GM21526 (cell line): Measurements from ENCODE around the gene ARHGAP6.
A peak's percentile ranks its signal among the peaks of the same experiment; 100 is the strongest.

Source experiments
- ATAC-seq: cut with Tn5 transposase; IDR thresholded peaks from one replicate; pipeline ENCODE4 v1.9.1; 2021; ENCODE audit warnings: moderate library complexity; ENCODE audit not compliant: unreplicated experiment, low FRiP score

ARHGAP6 gene

DNA sequence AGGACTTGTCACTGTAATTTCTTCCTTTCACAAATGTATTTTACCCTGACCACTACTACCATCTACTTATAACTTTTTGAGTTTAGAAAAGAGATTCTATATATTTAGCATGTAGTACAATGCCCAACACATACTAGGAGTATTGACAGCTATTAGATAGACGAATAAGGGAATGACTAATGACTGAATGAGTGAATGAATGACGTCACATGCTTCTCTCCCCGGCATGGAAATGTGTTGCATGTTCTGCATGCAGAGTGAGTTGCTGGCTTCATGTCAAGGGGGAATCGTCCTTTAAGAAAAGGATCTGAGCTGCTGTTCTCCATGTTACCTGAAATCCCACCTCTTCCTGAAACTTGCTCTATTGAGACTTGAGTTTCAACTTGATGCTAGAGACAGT, 459.9 kb downstream of the ARHGAP6 start:
- ATAC-seq = no peak

DNA sequence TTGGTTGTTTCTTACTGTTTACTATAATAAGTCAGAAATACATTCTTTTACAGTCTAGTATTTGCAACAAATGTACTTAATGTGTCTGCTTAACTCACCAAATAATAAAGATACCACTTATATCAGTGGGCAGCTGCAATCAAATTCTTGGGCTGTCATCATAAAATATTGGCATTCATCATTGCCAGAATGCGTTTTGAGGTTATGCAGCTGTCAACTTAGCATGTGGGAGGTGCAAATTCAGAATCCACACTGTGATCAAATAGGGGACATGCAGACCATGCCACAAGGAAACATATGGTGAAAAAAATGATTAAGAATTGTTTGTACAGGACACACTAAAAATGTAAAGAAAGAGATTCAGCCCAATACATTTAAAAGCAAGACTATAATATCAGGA, 468.0 kb downstream of the ARHGAP6 start:
- ATAC-seq = no peak

DNA sequence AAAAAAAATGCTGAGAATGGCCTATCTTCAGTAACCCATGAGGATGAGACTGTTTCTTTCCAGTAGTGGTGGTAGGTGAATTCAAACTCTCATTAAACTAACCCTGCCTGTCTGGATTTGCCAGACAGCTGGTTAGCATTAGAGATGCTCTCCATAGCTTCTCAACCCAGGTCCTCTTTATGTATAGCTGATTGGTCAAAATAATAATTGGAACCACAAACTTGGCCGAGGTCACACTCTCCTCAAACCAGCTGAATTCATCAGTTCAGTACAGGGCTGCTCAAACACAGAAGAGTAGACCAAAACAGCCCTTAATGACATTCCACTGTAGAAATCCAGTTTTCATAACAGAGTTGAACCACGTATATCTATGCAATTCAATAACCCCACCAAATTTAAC, 469.2 kb downstream of the ARHGAP6 start:
- no peak for ATAC-seq

DNA sequence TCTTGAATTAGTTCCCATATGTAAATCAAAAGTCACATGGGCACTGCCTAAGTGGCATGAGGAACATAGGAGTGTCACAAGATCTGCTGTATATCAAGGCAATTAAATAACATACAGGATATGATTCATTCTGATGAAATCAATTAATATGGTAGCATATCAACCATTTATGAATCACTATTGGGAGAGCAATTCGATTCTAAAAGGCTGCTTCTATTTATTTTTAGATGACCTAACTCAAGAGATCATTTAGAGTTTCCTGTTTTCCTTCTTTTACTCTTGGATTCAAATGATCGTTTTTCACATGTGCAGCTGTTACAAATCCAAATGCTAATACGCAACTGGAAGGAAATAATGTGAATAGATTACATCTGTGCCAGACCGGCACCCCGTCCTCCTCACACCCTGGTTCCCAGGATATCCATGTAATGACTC, 472.7 kb downstream of the ARHGAP6 start:
- no peak for ATAC-seq

DNA sequence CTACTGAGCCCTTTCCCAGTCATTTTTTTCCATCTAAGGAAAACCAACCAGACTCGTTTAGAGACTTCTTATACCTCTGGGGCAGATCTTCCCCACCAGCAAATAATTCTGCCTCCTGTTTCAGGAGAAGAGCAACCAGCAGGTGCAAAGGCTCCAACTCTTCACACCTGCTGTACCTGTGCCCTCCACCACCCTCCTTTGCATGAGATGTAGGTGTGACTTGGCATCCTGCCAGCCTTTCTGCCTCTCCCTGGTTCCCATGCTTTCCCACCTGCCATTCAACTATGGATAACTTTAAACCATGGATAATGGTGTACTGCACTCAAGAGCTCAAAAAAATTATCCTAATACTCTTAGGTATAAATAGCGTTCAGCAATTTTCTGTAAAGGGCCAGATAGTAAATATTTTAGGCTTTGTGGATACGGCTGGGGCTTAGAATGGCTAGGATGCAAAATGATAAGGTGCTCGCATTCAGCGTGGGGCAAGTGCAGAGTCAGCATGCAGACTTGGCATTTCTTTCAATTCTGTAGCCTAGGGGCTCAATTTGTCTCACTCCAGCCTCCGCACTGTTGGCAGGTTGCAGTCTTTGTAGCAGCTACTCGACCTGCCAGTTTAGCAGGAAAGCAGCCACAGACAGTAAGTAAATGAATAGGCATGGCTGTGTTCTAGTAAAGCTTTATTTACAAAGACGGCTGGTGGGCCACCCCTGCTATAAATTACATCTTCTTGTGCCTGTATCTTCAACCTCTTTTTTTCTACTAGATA, 474.8 kb downstream of the ARHGAP6 start:
- no peak for ATAC-seq

DNA sequence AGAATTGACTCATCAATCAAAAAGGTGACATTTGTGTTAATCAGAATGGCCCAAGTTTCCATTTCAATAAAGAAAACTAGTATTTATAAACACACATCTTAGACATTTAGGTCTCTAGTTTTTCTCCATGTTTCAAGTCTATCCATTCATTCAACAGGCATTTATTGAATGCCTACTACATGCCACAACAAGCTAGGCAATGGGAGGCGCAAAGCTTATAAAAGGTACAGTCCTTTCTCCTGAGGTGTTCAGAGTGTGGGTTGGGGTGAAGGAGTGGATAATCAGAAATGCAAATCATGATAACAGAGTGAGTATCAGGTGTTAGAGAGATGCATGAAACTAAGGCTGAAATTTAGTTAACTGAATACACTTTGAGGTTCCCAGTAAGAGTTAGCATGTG, 476.6 kb downstream of the ARHGAP6 start:
- no peak for ATAC-seq

DNA sequence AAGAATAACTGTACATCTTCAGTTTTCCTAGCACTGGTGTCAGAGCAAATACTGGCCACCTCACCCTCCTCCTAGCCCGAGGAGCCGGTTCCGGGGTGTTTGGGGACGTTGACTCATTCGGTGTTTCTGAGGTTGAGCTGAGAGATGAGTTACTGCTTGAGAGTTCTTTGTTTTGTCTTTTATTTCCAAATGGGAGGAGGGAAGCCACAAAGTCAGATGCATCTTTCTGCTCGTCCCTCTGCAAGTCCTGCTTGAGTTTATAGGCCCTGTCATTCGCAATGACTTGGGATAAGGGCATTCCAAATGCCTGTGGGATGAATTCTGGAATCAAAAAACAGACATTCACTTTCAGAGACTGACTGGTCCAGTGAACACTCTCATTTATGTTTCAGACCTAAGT, 477.1 kb downstream of the ARHGAP6 start:
- no peak for ATAC-seq

DNA sequence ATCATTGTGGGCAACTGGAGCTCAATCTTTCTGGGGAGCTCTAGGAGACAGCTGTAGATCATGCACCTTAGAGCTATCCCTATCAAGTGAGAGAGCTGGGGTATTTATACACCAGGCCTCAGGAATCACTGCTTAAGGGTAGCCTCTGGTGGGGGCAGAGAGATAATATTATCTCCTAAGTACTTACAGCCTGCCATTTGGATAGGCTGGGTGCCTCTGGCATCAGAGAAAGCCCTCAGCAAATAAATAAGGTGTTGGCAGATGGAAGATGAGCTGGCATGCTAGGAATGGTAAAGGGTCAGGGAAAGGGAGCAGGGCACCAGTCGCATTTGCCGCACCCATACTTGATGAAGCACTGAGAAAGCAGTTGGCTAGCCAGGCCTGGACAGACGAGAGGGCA, 478.7 kb downstream of the ARHGAP6 start:
- no peak for ATAC-seq

DNA sequence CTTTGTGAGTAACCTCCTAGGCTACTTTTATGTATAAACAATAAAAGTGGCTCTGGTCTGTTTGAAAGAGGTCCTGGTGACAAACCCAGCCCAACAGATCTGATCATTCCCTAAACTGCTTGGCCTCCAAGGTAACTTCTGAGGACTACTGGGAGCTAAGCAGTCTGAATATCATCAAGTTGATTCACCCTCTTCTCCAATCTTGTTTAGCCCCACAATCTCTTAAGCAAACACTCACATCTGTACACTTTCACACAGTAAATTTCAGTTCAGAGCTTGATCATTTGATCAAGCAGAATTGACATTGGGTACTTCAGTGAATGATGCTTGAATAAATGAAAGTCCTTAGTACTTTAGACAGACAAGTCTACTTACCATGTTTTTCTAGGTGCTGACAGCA, 479.9 kb downstream of the ARHGAP6 start:
- ATAC-seq = no peak

DNA sequence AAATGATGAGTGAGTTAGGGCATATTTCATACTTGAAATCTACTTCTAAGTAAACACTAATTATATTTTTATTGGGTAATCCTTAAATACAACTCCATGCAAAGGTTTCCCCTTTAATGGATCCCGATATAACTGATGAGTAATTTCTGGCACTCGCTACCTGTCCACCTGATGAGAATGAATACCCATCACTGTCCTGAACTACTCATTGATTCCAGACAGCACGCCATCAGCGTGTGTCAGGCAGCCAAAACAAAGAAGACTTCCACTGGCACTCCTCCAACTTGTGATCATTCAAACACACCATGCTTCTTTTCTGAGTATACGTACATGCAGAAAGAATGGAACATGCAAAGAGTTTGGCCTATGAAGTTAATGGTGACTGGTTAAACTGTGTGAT, 485.1 kb downstream of the ARHGAP6 start:
- ATAC-seq = no peak

DNA sequence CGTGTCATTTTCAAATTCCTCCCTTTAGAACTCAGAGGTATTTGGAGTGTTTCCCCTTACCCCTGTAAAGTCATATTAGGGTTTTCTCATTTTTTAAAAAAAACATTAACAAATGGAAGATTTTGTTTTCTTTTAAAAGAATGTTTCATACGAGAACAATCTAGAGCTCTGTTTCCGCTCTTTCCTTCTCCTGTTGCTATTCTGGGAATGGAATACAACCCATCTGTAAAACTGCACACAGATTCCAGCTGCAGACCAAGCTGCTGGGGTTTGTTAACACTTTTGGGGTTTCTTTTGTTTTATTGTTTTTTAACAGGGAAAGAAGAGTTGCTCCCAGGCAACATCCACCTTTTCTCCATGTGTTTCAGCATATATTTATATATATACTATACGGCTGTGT, 493.3 kb downstream of the ARHGAP6 start:
- no peak for ATAC-seq

DNA sequence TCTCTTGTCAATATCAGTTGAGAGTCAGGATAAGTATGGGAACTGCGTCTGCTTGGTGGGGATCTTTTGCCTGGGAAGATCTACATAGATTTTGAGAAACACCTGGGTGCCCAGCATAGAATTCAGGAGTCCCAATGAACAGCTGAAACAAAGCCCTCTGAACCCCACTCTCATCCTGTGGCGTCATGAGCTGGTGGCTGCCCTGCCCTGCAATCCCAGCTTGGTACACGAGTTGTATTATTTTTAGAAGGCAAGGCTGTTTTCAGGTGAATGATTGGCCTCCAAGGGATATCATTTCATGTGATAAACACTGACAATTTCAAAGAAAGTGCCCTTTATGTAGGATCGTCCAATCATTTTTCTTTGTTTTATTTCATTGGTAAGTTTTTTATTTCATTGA, 493.8 kb downstream of the ARHGAP6 start:
- ATAC-seq = no peak

DNA sequence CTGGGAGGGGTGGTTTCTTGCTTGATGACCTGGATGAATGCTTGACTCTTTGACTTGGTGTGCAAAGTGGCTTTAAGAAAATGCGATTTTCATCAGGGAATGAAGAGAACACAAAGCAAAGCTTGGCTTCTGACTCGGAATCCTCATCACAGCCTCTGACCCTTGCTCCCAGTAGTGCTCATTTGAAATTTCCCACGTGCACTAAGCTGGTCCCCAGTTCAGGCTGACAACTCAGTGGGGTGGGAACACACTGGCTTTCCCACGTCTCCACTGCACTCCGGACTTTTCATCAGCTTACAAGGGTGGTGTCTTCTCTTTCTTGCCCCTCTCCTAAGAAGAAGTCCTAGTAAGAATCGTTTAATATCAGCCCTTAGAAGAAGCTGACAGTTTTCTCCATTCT, 501.3 kb downstream of the ARHGAP6 start:
- ATAC-seq = no peak

DNA sequence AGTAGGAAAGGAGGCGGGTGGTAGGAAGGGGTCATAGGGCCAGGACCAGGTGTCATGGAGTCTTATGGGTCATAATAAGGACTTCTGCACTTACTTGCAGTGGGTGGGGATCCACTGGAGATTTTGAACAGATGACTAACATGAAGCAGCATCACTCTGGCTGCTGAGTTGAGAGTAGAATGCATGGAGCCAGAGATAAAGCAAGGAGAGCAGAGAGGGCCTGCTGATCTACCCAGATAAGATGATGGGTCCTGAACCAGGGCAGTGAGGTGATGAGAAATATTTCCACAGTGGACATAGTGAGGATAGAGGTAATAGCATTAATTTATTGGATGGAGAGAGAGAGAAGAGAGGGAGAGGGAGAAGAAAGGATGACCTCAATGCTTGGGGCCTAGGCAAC, 506.6 kb downstream of the ARHGAP6 start:
- ATAC-seq = no peak

DNA sequence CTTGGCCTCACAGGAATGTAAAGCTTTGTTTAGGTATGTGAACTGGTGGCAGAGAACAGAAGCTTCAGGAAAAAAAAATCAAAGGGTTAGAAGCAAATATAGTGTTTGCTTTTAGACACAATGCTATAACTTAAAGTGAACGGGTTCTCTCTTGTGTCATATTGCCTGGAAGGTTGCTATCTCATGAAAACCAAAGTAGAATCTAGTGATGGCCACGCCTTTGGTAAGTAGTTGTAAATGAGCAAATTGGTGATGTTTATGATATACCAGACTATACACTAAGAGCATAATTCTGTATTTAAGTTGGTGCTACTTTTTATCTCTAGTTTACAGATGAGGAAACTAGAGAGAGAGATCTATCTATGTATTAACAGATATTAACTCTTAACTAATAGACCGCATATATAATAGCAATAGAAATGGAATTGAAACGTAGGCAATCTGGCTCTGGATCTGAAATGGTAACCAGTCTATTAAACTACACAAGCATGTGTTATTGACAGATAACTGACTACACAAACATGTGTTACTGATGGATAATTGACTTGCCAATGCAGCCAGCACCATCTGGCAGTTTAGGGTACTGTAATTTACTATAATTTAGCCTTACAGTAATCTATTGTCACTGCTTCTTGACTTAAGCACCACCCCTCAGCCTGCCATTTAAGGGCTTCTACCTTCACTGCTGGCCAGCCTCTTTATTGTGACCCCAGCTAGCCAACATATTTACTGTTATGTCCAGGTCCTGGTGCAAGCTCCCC, 513.7 kb downstream of the ARHGAP6 start:
- ATAC-seq = no peak

DNA sequence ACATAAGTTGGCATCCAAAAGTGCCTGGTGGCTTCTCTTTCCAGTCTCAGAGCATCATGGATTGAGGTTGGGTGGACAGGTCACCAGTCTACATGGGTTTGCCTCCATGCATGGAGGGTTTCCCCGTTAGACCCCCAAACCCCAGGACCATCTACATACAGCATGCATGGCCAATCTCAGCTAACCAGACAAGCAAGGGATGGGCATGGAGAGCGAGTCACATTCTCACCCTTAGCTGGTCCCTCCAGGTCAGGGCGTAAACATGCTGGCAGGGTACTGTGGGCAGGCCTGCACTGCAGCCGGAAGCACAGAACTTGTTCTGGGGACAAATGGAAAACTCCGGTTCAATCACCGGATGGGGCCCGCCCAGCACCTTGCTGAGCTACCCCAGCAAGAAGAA, 517.3 kb downstream of the ARHGAP6 start:
- no peak for ATAC-seq

DNA sequence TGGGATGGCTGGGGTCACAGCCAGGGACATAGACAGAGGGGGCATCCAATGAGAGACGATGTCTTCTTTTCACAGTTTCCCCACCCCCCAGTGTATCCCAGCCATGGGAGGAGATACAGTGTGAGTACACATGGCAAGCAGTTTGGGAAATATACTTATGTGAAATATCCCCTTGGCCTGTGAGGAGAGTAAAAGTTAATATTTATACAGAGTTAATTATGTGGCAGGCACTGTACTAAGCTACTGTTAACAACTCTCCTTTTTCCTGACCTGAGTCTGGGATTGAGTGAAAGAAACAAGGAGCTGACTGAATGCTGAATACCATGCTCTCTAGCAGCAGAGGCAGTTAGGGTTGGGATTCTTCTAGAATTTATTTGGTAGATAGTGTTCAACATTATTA, 519.3 kb downstream of the ARHGAP6 start:
- ATAC-seq = no peak

DNA sequence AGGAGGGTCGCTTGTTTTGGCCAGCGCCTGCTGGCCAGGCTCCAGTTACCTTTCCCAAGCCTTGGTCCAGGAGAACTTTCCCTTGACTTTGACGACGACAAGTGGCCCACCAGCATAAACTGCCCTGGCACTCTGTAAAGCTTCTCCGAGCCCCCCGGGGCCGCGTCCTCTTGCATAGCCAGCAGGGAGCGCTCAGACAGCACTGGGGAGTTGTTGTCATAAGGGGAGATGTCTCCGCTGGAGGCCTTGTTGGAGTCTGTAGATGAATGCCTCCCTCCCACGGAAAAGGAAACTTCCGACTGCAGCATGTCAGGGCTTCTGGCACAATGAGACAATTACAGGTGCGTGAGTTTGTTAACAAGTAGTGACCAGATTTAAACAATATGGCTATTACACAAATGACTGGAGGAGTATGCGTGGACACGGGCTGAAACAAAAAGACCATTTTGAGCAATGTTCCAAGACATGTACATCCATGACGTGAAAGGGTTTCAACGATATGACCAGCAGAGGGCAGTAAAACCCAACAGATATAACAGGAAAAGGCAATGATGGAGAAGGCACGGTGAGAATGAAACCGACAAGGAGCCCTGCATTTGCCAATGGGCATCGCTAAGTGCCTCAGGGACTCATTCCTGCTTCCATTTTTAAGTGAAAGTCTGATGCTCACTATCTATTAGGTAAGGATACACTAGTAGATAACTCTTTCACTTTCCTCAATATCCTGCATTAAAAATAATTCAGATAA, 521.6 kb downstream of the ARHGAP6 start:
- peak; percentile 77 for ATAC-seq

DNA sequence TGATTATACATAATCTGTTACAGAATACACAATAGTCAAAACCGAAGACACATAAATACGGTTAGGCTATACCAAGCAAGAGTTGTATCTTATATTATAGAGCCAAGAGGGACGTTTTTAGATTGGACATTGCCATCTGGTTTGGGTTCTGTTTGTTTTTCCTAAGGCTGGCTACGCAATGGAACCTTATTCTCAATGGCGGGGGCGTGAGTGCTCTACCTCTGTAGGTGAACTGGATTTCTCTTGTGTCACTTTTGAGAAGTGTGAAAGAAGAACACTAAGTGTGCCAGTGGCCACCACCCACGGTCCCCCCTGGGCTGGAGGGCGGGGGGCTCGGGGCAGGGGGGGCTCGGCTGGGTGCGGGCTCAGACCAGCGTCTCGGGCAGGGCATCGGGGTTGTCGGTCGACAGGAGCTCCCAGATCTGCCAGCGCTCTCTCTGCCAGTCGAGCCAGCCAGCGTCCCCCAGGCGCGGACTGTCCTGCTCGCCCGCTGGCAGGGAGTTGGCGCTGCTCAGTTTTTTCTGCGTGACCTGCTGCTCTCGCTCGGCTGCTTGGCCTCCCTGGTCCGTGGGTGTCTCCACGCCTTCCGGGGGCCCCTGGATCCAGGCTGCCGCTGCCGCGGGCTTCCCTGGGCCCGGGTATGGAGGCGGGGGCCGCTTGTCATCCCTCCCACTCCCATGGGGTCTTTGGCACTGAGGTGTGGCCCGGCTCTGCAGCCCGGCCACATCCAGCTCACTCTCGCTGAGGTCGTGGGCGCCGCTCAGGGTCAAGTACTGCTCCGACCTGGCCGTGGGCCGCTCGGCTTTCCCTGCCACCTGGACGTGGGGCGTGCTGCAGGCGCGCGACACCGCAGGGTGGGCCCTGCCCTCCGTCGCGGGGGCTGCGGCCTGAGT, 527.0 kb downstream of the ARHGAP6 start:
- no peak for ATAC-seq

DNA sequence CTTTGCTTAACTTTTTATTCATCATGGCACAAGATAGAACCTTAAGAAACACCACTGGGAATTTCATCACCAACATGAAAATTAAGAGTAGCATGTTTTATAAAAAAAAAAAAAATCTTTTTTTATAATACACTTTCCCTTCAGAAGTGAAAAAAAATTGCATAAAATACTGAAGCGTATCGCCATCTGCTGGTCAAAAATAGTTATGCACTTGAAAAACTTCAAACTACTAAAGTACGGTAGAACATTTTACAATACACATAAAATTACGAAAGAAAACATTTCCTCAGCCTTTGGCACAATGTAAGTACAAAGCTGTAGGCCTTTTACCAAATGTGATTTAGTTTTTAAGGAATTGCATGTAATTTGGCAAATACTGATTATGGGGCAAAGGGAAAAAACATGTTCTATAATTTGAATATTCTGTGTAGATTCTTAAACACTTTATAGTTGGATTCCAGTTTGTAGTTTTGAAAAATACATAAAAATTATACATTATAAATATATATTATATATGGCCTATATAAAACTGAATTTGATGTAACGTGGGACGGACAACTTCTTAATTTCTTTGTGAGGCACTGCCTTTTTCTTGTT, 528.1 kb downstream of the ARHGAP6 start:
- no peak for ATAC-seq
